ENCODE results near the gene RNF181. TPM values are rescaled to one million over a fixed set of nuclear protein-coding genes. Genes with fewer than 3 reads are reported as not detected.

Gene RNF181
- polyA plus RNA-seq, 1 of the 3 experiments (the other 2 are of a cell fraction) = 312 TPM

DNA sequence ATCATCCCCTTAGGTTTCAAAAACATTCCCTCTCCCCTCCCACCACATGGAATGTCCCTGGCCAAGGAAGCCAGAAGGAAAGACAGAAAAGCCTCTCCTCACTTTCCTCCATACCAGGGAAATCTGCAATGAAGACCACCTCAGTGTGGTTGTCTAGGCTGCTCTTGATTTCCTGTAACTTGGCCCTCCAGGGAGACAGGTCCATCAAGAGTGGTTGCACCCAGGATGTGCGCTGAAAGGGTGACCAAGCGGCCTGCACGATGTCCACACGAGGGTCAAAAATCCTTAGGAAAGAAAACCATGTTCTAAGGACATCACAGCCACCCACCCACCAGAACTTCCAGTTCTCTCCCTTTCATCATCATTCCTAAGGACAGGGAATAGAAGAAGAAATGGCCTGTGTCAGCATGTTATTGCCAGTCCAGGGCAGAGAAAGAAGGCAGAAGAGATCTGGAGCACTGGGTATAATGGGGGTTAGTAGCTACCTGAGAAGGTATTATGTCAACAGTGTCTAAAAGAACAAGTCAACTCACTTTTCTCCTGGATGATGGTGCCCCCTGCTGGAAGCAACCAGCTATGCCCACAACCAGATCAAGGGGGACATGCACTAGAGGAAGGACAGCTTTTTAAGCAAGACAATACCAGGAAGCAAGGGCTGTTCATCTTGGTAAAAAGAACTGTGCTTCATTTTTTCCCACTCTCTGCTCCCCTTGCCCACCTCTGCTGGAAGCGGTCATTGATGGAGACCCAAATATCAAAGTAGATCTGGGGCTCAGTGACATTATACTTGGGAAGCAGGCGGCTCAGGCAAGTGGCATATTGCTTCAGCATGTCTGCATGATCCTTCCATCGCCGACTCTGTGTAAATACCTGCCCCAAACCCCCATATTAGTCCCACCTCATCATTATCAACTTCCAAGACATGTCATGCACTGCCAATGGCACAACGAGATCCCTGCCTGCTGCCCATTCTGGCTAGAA, 43.6 kb upstream of the RNF181 start:
- no peak overlapping the region for H3K4me3 ChIP-seq (ENCODE audit: low read depth in 2 of 2, low read length in 1 of 2)
- peaks cover 4% of the 10 kb centered on the region; the same call in 1 of the 2 replicates for H3K79me2 ChIP-seq (ENCODE audit: insufficient read depth)
- ChIA-PET CTCF (interaction anchor here (0.5 to 16.6 kb wide), 43 partner anchors 8 to 253 kb away, joined by 3 to 364 read pairs (median 4); partner anchors contain the start of genes CAPG, MAT2A, SH2D6 and TMEM150A), POLR2A (interaction anchor here (0.7 to 8.2 kb wide), 9 partner anchors 9 to 252 kb away, joined by 3 to 87 read pairs (median 4); partner anchors contain the start of genes ELMOD3, GGCX, MAT2A and RETSAT)
- H3K9me3 ChIP-seq = no peaks in the 10 kb centered on the region
- H3K9ac ChIP-seq = no peak overlapping the region
- H3K27me3 ChIP-seq (ENCODE audit: insufficient read depth) = no peaks in the 10 kb centered on the region
- peaks cover 0 to 13% of the 10 kb centered on the region in 2 experiments; a peak in 2 of 4 replicates for H3K4me1 ChIP-seq (ENCODE audit: control insufficient read depth in 1 of 2, insufficient read depth in 2 of 2, low read depth in 1 of 2, low read length in 1 of 2)
- H3F3A ChIP-seq (replicated peaks; ENCODE audit: insufficient read depth) = peaks cover 36% of the 10 kb centered on the region
- WGBS (ENCODE audit: low lambda C conversion rate) = 59% methylated on average over 9 of the region's 9 CpGs
- H3K36me3 ChIP-seq (replicated peaks in 1 of 2; ENCODE audit: control insufficient read depth in 1 of 2, insufficient read depth in 2 of 2, low read length in 1 of 2) = peaks cover 25 to 42% of the 10 kb centered on the region in 2 experiments
- no peak overlapping the region for H3K27ac ChIP-seq (ENCODE audit: low read depth in 2 of 2, low read length in 1 of 2)
- no peak overlapping the region for H2AFZ ChIP-seq (ENCODE audit: low read depth)
- TF ChIP-seq CTCF (IDR thresholded peaks at IDR 0.05) (peak; percentile 94), FOXM1 (IDR thresholded peaks at IDR 0.05; ENCODE audit: low read depth) (no peak), SMC3 (IDR thresholded peaks at IDR 0.05; ENCODE audit: low read depth, low read length) (peak; percentile 99), SIN3A (IDR thresholded peaks at IDR 0.05; ENCODE audit: borderline replicate concordance, low read depth, low read length) (0 out of 2 replicates have a peak, but pooled peaks have one; percentile 37), RAD21 (IDR thresholded peaks at IDR 0.05; ENCODE audit: low read length) (peak; percentile 97), RCOR1 (IDR thresholded peaks at IDR 0.05; ENCODE audit: low read length) (0 out of 2 replicates have a peak, but pooled peaks have one; percentile 8), YY1 (IDR thresholded peaks at IDR 0.05; ENCODE audit: low read depth) (no peak)
- no peaks in the 10 kb centered on the region for H3K9me2 ChIP-seq
- peak; percentile 73 for DNase-seq
- H4K20me1 ChIP-seq (ENCODE audit: insufficient read depth) = no peaks in the 10 kb centered on the region
- H3K4me2 ChIP-seq = no peak overlapping the region

- TF ChIP-seq CTCF (IDR thresholded peaks at IDR 0.05) (no peak), USF2 (IDR thresholded peaks at IDR 0.05; ENCODE audit: borderline replicate concordance, low read depth, low read length) (no peak), YY1 (IDR thresholded peaks at IDR 0.05; ENCODE audit: low read depth) (no peak), FOXM1 (IDR thresholded peaks at IDR 0.05; ENCODE audit: low read depth) (no peak), CHD2 (IDR thresholded peaks at IDR 0.05; ENCODE audit: low read length, partially characterized antibody) (no peak), POLR2AphosphoS5 (IDR thresholded peaks at IDR 0.05; ENCODE audit: low read depth, low read length) (no peak), ELF1 (IDR thresholded peaks at IDR 0.05) (no peak)
- TF ChIP-seq, protein P1, sequence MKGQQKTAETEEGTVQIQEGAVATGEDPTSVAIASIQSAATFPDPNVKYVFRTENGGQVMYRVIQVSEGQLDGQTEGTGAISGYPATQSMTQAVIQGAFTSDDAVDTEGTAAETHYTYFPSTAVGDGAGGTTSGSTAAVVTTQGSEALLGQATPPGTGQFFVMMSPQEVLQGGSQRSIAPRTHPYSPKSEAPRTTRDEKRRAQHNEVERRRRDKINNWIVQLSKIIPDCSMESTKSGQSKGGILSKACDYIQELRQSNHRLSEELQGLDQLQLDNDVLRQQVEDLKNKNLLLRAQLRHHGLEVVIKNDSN (IDR thresholded peaks at IDR 0.05; ENCODE audit: borderline replicate concordance, low read depth) = no peak
- Histone ChIP-seq H3K4me3 (ENCODE audit: low read depth in 2 of 2, low read length in 1 of 2) (no peak overlapping the region), H3K9me3 (no peaks in the 10 kb centered on the region), H3K4me1 (ENCODE audit: control insufficient read depth in 1 of 2, insufficient read depth in 2 of 2, low read depth in 1 of 2, low read length in 1 of 2) (peaks cover 0 to 13% of the 10 kb centered on the region in 2 experiments; a peak in 2 of 4 replicates), H3K9ac (no peak overlapping the region), H3K27me3 (ENCODE audit: insufficient read depth) (no peaks in the 10 kb centered on the region), H3K36me3 (replicated peaks in 1 of 2; ENCODE audit: control insufficient read depth in 1 of 2, insufficient read depth in 2 of 2, low read length in 1 of 2) (peaks cover 29 to 45% of the 10 kb centered on the region in 2 experiments), H3K27ac (ENCODE audit: low read depth in 2 of 2, low read length in 1 of 2) (no peak overlapping the region), H3F3A (replicated peaks; ENCODE audit: insufficient read depth) (peaks cover 24% of the 10 kb centered on the region), H3K79me2 (ENCODE audit: insufficient read depth) (peaks cover 16% of the 10 kb centered on the region), H3K9me2 (no peaks in the 10 kb centered on the region), H3K4me2 (no peak overlapping the region), H2AFZ (ENCODE audit: low read depth) (no peak overlapping the region), H4K20me1 (ENCODE audit: insufficient read depth) (no peaks in the 10 kb centered on the region)
- CTCF ChIA-PET = interaction anchor here (1.5 to 16.6 kb wide), 5 partner anchors 14 to 253 kb away, joined by 6 to 364 read pairs (median 43); partner anchors contain the start of genes MAT2A and SH2D6
- DNase-seq = no peak
- 82% methylated on average over 6 of the region's 6 CpGs for WGBS (ENCODE audit: low lambda C conversion rate)
- POLR2A ChIA-PET = interaction anchor here (6.3 kb wide), 1 partner anchor 13 kb away, joined by 75 read pairs; the partner anchor contains the start of gene MAT2A
These were observed 42.4 kb upstream of the RNF181 start for GRCh38 chr2:85553184-85553583.
